Measurements from ENCODE around the gene RASIP1.

RASIP1 gene

DNA sequence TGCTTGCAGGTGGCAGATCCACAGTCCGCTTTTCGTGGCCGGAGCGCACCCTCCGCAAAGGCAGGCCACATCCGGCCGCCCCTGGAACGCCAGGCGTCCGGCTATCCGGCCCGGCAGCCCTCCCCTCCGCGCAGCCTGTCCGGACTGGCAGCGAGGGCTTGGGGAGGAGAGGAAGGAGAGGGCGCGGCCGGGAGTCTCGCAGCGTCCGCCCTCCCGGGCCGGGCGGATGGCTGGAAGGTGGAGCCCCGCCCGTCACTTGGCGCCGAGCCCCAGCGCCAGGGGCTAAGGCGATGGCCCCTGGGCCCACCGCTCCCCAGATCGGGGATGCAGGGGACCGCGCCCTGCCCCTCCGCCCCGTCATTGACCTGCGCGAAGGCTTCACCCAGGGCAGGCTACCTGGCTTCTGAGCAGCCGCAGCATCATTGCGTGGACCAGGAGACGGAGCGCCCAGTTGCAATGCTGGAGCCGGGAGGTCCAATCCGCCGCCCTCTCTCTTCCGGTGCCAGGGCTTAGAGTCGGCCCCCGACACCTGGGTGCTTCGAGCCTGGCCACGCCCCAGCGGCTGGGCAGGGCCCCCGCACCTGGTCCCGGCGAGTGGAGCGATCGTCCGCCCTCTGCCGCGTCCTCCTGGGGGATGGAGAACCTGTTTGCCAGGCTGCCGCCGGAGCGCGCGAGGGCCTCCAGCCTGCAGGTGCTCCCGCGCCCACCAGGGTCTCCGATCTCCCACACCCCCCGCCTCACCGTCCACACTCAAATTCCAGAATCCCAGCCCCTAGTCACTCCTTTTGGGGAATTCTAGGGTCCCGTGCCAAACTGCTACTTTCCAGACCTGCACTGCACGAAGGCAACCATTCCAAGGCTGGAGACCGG is 12.3 kb upstream of the RASIP1 start, which contains the start of gene FUT1:
Gene FUT1 (minus strand): TSS at position 146 of the 870 bp plus-strand sequence. CDS start 1,360 bp downstream, outside the sequence.
- peak; percentile 31 for DNase-seq

GRCh38 chr19:48751845-48752495 is 11.6 kb upstream of the RASIP1 start:
- no peak for DNase-seq

- no peak for DNase-seq
These were observed 10.5 kb upstream of the RASIP1 start for GRCh38 chr19:48750771-48751504.

GRCh38 chr19:48750351-48750750 is 9.9 kb upstream of the RASIP1 start:
- no peak for DNase-seq

DNA sequence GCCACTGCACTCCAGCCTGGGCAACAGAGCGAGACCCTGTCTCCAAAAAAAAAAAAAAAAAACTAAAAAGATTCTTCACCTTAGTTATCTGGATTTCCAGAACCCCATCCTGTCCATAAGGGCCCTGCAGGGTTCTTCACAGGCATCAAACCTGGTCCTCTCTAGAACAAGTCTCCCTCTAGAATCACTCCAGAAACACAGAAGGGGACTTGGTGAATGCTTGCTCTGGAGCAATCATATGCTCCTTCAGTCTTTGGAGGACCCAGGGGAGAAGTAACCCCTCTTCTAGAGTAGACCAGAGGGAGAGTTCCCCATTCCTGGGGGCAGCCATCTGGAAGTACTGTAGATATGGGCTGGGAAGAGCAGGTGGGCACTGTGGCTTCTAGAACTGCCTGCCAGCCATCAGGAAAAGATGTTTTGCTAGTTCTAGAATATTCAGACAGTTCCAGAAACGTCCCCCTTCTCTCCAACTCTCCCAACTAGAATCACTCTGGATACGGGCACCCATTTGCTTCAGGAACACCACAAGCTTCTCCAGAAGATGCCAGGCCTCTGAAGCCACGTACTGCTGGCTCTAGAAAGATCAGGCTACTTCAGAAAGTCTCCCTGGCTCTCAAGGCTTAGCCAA is 9.3 kb upstream of the RASIP1 start:
- DNase-seq, result no peak

DNA sequence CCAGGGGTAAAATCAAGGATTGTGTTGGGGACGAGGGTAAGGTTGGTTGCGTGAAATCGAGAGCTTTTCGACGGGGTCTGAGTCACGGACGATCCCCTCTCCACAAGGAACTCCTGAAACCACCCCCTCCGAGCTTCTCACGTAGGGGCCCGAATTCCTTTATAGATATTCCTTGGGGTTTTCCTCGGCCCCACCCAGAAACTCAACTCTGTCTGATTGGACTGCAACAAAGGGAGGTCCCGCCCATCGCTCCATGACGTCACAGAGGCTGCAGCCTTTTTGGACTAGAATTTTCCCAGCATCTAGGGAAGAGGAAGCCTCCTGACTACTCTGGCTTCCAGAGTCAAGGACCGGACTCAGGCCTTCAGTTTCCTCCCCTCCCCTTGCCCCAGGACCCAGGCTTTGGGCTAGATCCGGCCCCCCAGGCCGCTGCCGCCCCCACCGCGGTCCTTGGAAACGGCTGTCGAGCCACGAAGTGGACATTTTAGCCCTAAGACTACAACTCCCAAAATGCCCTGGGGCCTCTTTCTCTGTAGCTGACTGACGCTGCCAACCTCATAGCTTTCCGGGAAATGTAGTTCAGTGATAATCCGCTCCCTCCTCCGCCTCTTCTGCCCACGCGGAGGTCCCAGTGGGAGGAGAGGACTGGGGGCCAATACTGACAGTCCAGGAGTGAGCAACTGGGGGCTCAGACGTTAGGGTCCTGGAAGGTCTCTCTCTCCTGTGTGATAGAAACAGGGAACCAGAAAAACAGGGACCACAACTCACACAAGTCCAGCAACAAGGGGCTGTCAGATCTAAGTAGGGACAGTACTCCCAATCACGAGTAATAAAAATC is 6.5 kb upstream of the RASIP1 start, which contains the start of gene IZUMO1:
Gene IZUMO1 (minus strand): TSS at position 172 of the 838 bp plus-strand sequence. CDS start 1,050 bp downstream, outside the sequence.
- peak; percentile 57 for DNase-seq

- DNase-seq, result no peak
These were observed 5.7 kb upstream of the RASIP1 start for GRCh38 chr19:48746110-48746509.

DNA sequence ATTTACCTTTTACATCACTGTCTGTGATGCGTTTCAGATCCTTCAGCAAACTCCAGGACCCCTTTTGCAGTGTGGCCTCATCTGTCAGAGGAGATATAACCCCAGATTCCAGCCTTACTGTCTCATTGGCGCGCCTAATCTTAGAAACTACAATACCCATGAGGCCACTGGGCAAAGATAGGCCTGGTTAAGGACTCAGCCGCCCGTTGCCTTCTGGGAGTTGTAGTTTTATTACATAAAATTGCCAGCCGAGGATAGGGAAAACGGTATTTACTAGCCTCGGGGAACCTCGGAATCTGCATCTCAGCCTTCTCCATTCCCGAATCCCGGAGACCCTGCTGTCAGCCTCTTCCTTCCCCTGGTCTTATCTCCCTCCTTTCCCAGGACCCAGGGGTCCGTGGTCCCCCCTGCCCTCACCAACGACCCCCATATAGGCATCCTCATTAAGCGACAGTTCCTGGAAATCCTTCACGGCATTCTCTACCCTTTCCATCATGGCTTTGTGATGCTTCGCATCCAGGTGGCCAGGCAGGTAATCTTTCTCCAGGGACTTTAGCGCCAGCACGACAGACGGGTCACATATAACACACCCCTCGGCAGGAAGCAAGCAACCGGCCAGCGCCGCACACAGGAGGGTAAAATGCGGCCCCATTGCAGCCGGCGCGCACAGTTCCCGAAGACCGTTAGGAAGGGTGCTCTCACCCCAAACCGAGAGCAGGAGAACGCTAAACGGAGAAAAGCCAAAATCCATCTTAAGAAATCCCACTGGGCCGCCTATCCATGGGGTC is 5.0 kb upstream of the RASIP1 start:
- peak; percentile 51 for DNase-seq

- DNase-seq, result no peak
These were observed 1.7 kb upstream of the RASIP1 start for GRCh38 chr19:48742096-48742495.

DNA sequence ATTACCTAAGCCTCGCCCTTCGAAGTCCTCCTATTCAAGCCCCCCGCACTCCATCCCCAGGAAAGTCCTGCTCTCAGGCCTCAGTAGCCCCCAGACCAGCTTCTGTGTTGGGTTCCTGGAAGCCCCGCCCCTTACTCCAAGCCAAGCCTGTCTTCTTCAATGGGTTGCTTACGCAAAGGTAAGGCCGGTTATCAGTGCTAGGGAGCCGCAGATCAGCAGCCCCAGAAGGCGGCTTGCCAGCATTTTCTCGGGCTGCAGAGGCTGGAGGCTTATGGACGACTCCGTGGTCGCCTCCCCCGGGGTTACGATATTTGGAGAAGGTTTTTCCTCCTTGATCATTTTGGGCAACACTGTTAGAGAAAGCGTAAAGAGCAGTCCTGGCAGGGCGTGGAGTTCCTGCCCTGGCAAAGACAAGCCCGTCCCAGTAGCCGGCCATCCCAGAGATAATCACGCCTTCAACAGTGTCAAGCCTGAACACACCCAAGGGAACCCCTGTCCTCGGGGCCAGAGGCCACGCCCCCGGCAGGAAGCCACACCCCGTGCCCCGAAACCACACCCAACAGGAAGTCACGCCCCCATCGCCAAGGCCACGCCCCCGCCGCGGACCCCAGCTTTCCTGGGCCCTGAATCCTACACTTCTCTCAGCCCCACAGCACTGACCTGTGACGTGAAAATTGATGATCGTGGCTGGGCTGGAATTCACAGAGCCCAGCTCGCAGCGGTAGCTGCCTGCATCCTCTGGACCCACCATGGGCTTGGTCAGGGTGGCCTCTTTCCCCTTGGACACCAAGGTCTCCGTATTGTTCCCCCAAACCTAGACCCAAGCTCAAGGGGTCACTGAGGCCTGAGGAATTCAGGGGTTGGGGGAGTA is 954 bp upstream of the RASIP1 start:
- DNase-seq, result no peak

GRCh38 chr19:48739404-48740163 is 826 bp downstream of the RASIP1 start:
- DNase-seq, result no peak

- DNase-seq, result peak; percentile 91
These were observed 1.6 kb downstream of the RASIP1 start for GRCh38 chr19:48738557-48739403.

GRCh38 chr19:48737360-48737998 is 2.9 kb downstream of the RASIP1 start:
- no peak for DNase-seq

- DNase-seq, result no peak
These were observed 5.3 kb downstream of the RASIP1 start for GRCh38 chr19:48735031-48735615.

GRCh38 chr19:48734625-48735024 is 5.8 kb downstream of the RASIP1 start:
- DNase-seq, result no peak

GRCh38 chr19:48731452-48731851 is 9.0 kb downstream of the RASIP1 start:
- DNase-seq, result no peak
